ENCODE measurements around the gene SPR. TPM values are rescaled to one million over a fixed set of nuclear protein-coding genes. Genes with fewer than 3 reads are reported as not detected.

SPR gene
- total RNA-seq, 1 donor, result 0.54 TPM

- no peak for DNase-seq (ENCODE audit: low read depth in 2 of 3, low spot score in 2 of 3)
These were observed 27.5 kb downstream of the SPR start for GRCh38 chr2:72914589-72915319.

DNA sequence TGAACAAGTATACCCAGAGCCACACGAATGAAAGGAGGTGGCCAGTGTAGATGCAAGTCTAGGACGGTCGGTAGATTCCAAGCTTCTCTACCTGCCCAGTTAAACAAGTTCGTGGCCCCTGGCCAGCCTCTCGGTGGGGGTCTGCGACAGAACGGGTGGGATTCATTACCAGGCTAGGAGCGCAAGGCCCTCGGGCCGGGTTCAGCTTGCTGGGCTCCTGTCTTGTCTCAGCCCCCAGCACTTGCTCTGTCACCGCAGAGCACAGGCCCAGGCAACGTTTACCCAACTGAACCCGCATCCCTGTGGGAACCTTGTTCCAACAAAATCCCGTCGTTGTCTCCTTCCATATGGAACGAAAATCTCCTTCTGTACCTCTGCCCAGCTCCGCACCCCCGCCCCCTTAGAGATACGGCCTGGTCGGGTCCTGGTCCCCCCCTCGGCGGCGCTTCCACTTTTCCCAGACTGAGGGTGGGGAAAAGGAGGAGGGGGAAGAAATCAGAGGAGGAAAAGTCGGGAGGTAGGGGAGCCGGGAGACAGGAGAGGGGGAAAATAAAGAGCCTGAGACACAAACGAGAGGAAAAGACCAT is 28.2 kb downstream of the SPR start:
- DNase-seq (ENCODE audit: low read depth in 2 of 3, low spot score in 2 of 3), result no peak

DNA sequence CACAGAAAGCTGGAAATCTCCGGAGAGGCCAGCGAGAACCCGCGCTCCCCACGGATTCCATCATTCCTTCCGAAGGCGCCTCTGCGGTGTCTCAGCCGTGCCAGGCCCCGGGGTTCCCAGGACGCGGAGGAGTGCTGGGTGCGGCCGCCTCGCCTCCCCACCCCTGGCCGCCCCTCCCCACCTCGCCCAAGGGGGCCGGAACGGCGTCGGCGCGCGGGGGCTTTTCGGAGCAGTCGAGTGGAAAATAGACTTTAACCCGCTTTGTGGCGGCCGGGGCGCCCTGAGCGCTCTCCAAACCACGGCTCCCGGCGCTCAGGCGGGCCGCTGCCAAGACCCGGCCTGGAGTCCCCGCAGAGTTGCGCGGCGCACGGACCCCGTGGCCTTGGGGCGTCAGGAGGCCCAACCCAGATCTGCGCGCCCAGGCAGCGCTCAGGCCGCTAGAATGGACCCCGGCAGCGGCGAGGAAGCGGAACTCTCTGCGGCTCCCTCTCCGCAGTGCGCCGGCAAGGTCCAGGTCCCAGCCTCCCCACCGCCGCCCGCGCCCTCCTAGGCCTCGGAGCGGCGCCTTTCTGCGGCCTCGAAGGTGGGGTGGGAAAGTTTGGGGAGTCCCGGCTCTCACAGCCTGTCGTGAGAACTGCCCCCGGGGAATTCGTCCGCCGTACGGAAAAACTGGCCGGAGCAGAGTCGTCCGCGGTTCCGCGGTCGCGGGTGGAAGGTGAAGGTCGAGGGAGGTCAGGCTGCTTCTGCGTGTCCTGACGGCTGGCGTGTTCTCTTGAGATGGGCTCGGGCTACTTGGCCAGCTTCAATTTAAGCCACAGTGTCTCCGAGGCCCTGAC is 28.9 kb downstream of the SPR start:
- peak in 2 of 3 donors; percentile 63 to 68 for DNase-seq (ENCODE audit: low read depth in 2 of 3, low spot score in 2 of 3)

DNA sequence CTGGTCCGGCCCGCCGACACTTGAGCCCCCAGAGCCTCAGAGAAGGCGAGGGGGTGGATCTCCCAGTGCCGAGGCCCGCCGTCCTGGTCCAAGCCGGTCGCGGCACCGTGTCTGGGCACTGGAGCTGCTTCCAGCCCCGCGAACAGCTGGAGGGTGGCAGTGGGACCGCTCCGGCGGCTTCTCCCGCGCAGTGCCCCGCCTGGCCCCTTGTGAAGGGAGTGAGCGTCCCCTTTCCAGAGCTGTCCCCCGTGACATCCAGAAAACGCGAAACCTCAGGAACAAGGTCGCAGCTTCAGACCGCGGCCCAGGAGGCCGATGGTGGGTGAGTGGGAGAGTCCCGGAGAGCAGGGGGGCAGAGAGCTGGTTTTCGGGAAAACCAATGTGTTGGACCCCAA is 29.5 kb downstream of the SPR start:
- no peak for DNase-seq (ENCODE audit: low read depth in 2 of 3, low spot score in 2 of 3)

DNA sequence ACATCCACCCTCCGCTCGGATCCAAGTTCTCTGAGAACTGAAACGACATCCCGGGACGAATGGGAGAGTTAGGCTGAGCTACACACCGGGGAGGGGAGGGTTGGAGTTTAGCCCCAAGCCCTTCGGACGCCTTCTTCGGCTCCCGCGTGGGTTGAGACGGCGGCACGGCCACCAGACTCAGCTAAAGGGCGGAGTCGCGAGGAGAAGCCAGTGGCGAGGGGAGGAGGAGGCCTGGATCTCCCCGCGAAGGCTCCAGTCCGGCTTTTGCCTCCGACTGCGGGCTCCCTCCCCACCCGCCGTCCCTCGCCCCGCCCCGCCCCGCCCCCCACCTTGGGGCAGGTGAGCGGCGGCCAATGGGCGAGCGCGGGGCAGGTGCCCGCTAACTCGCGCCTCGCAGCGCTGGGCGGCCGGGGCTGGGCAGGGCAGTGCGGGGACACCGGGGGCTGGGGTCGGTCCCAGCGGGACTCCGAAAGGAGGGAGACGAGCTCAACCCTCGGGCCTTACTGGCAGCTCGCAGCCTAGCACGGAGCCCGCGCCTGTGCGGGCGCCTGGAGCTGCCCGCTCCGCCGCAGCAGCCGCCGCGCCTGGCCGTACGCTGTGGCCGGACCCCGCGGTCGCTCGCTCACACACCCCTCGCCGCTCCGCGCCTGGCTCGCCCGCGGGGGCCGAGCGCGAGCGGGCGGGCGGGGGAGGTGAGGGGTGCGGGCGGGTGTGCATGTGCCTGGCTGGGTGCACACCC is 30.1 kb downstream of the SPR start, which contains the start of gene EMX1:
Gene EMX1 (plus strand): TSS at position 382 of the 739 bp plus-strand sequence. CDS start 334 bp downstream, at position 716.
- DNase-seq (ENCODE audit: low read depth in 2 of 3, low spot score in 2 of 3), result peak in 1 of 3 donors; percentile 56

- no peak for DNase-seq (ENCODE audit: low read depth in 2 of 3, low spot score in 2 of 3)
These were observed 30.8 kb downstream of the SPR start for GRCh38 chr2:72917877-72918553.

DNA sequence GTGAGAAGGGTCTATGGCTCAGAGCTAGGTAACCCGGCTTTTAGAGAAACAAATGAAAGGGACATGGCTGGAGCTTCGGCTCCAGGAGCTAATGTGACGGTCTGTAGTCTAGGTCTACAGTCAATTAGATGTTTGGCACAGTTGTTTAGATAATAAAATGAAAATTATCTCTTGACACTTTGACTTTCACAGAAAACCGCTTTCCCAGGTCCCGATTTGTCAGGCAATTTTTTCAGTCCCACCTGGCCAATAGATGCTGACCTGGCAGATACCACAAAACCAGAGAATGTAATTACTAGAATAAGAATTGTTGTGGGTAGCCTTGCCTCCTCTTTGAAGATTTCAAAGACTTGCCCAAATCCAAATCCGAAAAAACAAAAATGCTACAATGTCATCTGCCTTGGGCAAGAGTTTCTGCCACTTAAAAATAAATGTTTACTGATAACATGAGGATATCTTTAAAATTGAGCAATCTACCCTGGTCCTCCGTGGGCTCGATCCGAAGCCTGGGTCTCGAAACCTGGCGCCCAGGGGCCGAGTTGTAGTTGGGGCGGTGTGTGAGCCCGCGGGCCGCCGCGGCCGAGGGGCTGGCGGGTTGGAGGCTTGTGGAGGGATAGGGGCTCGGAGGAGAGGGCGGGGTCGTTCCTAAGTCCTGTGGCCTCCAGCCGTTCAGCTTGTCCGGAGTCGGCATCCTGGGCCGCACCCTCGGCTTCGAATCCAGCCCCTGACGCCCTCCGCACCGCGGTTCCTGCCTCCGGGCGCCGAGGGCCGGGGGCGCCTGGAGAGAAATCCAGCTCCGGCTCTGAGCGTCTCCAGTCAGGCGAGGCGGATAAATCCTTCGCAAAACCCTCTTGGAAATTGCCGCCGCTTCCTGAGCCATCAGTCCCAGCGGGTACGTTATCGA is 32.5 kb downstream of the SPR start:
- no peak for DNase-seq (ENCODE audit: low read depth in 2 of 3, low spot score in 2 of 3)

GRCh38 chr2:72920318-72921087 is 33.3 kb downstream of the SPR start:
- DNase-seq (ENCODE audit: low read depth in 2 of 3, low spot score in 2 of 3), result peak in 2 of 3 donors; percentile 61 to 64

DNA sequence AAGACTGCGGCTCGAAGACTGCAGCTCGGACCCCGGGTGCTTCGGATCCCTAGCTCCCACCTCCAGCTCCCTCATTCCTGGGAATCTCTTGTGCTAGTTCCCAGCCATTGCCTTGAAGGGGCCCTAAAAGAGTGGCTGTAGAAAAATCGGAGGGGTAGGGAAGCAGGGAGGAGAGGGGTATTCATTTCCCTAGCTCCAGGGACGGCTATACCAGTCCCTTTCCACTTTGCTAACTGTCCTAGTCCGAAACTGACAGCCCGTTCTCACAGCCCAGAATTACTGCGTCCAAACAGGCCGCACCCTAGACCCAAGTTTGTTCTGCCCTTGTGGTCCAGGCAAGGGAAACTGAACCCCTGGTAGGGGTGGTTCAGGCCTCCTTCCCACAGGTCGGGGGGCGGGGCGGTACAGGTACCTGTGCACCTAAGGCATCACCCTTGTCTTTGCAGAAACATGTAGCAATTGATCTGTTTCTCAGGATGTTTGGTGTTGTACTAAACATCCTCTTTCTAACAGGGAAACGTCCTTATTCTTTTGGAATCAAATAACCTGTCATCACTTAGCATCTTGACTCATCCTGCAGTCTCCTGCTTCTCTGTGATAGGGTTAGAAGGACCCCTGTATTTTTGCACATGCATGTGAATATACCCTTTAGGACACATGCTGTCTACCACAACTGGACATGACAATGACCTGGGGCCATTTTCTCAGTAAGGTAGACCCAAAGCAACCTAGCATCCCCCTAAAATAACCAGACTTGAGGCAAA is 34.1 kb downstream of the SPR start:
- DNase-seq (ENCODE audit: low read depth in 2 of 3, low spot score in 2 of 3), result no peak

GRCh38 chr2:72921853-72922252 is 34.6 kb downstream of the SPR start:
- DNase-seq (ENCODE audit: low read depth in 2 of 3, low spot score in 2 of 3), result no peak

DNA sequence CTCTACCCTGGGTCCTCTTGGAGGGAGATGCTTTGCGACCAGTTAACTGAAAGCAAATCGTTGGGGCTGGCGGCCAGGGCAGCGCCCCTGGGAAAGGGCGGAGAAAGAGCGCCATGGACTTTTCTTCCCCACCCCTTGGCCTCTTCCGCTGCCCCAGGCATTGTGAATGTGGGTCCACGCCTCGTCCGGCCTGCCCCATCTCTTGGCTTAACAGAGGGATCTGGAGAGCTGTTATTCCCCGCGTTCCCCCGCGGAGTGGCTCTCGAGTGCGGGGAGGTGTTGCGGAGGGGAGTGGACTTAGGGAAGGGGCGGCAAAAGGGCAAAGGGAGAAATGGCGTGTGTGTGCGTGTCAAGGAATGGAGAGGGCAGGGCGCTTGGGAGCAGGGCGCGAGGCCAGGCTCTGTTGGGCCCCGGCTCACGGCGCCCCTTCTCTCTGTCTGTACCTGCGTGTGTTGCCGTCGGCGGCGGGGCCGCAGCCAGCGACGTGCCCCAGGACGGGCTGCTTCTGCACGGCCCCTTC is 36.7 kb downstream of the SPR start:
- DNase-seq (ENCODE audit: low read depth in 2 of 3, low spot score in 2 of 3), result no peak

GRCh38 chr2:72924353-72925240 is 37.4 kb downstream of the SPR start:
- peak in 1 of 3 donors; percentile 62 for DNase-seq (ENCODE audit: low read depth in 2 of 3, low spot score in 2 of 3)

DNA sequence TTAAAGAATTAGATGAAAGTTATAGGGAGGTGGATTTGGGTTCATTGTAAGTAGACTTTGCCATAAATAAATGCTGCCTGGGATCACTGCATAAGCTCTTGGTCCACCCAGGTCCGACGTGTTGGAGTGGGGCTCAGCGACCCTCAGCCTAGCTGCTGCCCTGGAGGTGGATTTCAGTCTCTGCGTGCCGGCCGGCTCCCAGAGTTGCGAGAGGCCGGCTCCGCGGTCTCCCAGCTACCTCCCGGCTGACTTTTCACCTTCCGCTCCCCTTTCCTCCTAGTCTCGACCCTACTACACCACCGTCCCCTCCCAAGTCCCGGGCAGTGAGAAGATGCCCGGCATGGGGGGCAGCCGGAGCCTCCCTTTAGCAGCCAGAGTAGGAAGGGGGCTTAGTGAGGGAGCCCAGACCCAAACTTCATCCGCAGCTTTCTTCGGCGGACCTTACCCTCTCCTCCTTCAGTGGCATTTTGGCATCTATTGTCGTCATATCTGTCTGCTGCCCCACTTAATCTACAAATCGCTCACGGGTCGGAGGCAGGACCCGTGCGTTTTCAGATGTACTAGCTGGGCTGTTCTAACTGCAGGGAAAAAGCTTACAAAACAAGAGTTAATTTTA is 38.2 kb downstream of the SPR start:
- no peak for DNase-seq (ENCODE audit: low read depth in 2 of 3, low spot score in 2 of 3)

GRCh38 chr2:72926368-72926767 is 39.2 kb downstream of the SPR start:
- DNase-seq (ENCODE audit: low read depth in 2 of 3, low spot score in 2 of 3), result no peak

GRCh38 chr2:72926811-72927465 is 39.7 kb downstream of the SPR start:
- no peak for DNase-seq (ENCODE audit: low read depth in 2 of 3, low spot score in 2 of 3)

All from hematopoietic multipotent progenitor cell (in vitro differentiated cells).